ENCODE results near the gene TMCO4.

Gene TMCO4

DNA sequence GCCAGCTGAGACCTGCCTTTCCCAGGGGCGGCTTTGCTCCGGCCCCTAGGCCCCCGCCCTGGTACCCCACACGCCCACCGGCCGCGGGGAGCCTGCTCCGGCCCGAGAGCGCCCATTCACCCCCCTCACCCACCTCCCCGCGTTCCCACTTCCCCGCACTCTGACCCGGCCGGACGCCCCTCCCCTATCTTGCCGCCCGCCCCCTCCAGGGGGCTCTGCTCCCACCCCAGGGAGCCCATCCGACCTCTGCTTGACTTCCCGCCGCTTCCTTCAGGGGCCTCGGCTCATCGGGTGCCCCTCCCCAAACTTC lies 134.6 kb downstream of the TMCO4 start (continued):
- peak; percentile 35; the same call in 1 of the 2 replicates for TF ChIP-seq ZFHX2 (tag by site-specific recombination; conservative IDR thresholded peaks at IDR 0.05)
- TF ChIP-seq, protein P1, sequence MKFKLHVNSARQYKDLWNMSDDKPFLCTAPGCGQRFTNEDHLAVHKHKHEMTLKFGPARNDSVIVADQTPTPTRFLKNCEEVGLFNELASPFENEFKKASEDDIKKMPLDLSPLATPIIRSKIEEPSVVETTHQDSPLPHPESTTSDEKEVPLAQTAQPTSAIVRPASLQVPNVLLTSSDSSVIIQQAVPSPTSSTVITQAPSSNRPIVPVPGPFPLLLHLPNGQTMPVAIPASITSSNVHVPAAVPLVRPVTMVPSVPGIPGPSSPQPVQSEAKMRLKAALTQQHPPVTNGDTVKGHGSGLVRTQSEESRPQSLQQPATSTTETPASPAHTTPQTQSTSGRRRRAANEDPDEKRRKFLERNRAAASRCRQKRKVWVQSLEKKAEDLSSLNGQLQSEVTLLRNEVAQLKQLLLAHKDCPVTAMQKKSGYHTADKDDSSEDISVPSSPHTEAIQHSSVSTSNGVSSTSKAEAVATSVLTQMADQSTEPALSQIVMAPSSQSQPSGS (tag by site-specific recombination; IDR thresholded peaks at IDR 0.05; ENCODE audit: low read depth), result no peak
- no peak for TF ChIP-seq ZNF184 (tag by site-specific recombination; IDR thresholded peaks at IDR 0.05)
- TF ChIP-seq YY2 (tag by site-specific recombination; IDR thresholded peaks at IDR 0.05), result no peak
- no peak for TF ChIP-seq ZNF19 (tag by site-specific recombination; IDR thresholded peaks at IDR 0.05; ENCODE audit: low read depth)
- TF ChIP-seq, protein P2, sequence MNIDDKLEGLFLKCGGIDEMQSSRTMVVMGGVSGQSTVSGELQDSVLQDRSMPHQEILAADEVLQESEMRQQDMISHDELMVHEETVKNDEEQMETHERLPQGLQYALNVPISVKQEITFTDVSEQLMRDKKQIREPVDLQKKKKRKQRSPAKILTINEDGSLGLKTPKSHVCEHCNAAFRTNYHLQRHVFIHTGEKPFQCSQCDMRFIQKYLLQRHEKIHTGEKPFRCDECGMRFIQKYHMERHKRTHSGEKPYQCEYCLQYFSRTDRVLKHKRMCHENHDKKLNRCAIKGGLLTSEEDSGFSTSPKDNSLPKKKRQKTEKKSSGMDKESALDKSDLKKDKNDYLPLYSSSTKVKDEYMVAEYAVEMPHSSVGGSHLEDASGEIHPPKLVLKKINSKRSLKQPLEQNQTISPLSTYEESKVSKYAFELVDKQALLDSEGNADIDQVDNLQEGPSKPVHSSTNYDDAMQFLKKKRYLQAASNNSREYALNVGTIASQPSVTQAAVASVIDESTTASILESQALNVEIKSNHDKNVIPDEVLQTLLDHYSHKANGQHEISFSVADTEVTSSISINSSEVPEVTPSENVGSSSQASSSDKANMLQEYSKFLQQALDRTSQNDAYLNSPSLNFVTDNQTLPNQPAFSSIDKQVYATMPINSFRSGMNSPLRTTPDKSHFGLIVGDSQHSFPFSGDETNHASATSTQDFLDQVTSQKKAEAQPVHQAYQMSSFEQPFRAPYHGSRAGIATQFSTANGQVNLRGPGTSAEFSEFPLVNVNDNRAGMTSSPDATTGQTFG (tag by site-specific recombination; IDR thresholded peaks at IDR 0.05; ENCODE audit: borderline replicate concordance), result no peak
- peak; percentile 62; the same call in 1 of the 2 replicates for TF ChIP-seq GLIS2 (tag by site-specific recombination; IDR thresholded peaks at IDR 0.05)
- TF ChIP-seq ZBTB48 (tag by site-specific recombination; IDR thresholded peaks at IDR 0.05), result no peak; the same call in 1 of the 2 replicates
- no peak for TF ChIP-seq KLF1 (tag by site-specific recombination; IDR thresholded peaks at IDR 0.05)
- TF ChIP-seq ZNF473 (tag by site-specific recombination; IDR thresholded peaks at IDR 0.05), result no peak

DNA sequence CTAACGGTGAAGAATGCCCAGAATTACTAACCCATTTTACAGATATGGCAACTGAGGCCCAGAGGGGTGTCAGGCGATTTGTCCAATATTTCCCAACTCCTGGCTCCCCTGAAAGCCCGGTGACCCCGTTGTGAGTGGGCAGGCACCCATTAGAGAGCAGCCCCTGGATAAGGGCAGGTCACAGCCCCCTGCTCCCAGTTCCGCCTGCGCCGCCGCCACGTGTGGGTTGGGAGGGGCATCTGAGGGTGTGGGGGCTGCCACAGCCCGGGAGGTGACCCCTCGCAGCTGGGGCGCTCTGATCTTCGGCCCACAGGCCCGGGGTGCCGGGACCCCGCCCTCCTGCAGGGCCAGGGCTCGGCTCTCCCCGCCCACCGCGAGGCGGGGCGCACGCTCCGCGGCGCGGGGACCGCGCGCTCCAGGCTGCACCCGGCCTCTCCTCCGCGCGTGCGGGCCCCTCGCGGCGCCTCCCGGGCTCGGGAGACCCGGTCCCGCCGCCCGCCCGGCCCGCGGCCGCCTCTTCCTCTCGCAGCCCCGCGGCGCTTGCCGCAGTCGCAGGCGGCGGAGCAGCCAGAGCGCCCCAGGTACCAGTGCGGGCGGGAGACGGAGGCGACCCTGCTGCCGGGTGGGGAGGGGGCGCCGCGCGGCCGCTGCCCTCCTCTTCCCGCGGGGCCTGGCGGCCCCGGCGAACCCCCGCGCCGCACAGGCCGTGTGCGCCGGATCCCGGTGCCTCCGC lies 135.1 kb downstream of the TMCO4 start, which contains the start of gene HTR6:
Gene HTR6 (plus strand): TSS at position 423 of the 733 bp plus-strand sequence. CDS start 879 bp downstream, outside the sequence.
- no peaks in the 10 kb centered on the region for H3K4me1 ChIP-seq (ENCODE audit: control insufficient read depth, insufficient read depth, low read length)
- ChIA-PET POLR2A (no interaction called here), CTCF (interaction anchor here (0.9 to 6.0 kb wide), 3 partner anchors 11 to 51 kb away, joined by 4 to 140 read pairs (median 5); no protein-coding TSS in a partner anchor)
- H3K4me3 ChIP-seq (ENCODE audit: low read depth, low read length), result peak within 1 kb of the TSS; percentile 23
- peak within 1 kb of the TSS; percentile 47; the same call in 1 of the 2 replicates for H3K27ac ChIP-seq (ENCODE audit: extremely low read depth, low read depth, low read length)
- H3K36me3 ChIP-seq (ENCODE audit: control insufficient read depth in 2 of 2, insufficient read depth in 1 of 2, low read length in 2 of 2), result no peaks in the 10 kb centered on the region
- H3K9me3 ChIP-seq (ENCODE audit: control insufficient read depth, insufficient read depth, low read depth, low read length), result no peaks in the 10 kb centered on the region
- TF ChIP-seq KLF1 (tag by site-specific recombination; IDR thresholded peaks at IDR 0.05) (0 out of 2 replicates have a peak, but pooled peaks have one; percentile 20), ZFHX2 (tag by site-specific recombination; conservative IDR thresholded peaks at IDR 0.05) (peak; percentile 79), ZNF302 (tag by site-specific recombination; IDR thresholded peaks at IDR 0.05; ENCODE audit: low read depth) (no peak), ZNF560 (tag by site-specific recombination; IDR thresholded peaks at IDR 0.05; ENCODE audit: borderline replicate concordance) (no peak), GLIS2 (tag by site-specific recombination; IDR thresholded peaks at IDR 0.05) (peak; percentile 33; the same call in 1 of the 2 replicates), KLF9 (tag by site-specific recombination; IDR thresholded peaks at IDR 0.05; ENCODE audit: low read depth) (0 out of 2 replicates have a peak, but pooled peaks have one; percentile 37), ZBTB1 (tag by site-specific recombination; IDR thresholded peaks at IDR 0.05) (no peak), SP3 (tag by site-specific recombination; IDR thresholded peaks at IDR 0.05) (peak; percentile 32; the same call in 1 of the 2 replicates), ZBTB8A (tag by site-specific recombination; IDR thresholded peaks at IDR 0.05) (0 out of 2 replicates have a peak, but pooled peaks have one; percentile 11), ZIC2 (tag by site-specific recombination; IDR thresholded peaks at IDR 0.05) (peak; percentile 53), KLF8 (tag by site-specific recombination; IDR thresholded peaks at IDR 0.05) (peak; percentile 27; the same call in 1 of the 2 replicates)
- TF ChIP-seq, protein P3, sequence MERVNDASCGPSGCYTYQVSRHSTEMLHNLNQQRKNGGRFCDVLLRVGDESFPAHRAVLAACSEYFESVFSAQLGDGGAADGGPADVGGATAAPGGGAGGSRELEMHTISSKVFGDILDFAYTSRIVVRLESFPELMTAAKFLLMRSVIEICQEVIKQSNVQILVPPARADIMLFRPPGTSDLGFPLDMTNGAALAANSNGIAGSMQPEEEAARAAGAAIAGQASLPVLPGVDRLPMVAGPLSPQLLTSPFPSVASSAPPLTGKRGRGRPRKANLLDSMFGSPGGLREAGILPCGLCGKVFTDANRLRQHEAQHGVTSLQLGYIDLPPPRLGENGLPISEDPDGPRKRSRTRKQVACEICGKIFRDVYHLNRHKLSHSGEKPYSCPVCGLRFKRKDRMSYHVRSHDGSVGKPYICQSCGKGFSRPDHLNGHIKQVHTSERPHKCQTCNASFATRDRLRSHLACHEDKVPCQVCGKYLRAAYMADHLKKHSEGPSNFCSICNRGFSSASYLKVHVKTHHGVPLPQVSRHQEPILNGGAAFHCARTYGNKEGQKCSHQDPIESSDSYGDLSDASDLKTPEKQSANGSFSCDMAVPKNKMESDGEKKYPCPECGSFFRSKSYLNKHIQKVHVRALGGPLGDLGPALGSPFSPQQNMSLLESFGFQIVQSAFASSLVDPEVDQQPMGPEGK (tag by site-specific recombination; IDR thresholded peaks at IDR 0.05), result no peak
- TF ChIP-seq, protein P4, sequence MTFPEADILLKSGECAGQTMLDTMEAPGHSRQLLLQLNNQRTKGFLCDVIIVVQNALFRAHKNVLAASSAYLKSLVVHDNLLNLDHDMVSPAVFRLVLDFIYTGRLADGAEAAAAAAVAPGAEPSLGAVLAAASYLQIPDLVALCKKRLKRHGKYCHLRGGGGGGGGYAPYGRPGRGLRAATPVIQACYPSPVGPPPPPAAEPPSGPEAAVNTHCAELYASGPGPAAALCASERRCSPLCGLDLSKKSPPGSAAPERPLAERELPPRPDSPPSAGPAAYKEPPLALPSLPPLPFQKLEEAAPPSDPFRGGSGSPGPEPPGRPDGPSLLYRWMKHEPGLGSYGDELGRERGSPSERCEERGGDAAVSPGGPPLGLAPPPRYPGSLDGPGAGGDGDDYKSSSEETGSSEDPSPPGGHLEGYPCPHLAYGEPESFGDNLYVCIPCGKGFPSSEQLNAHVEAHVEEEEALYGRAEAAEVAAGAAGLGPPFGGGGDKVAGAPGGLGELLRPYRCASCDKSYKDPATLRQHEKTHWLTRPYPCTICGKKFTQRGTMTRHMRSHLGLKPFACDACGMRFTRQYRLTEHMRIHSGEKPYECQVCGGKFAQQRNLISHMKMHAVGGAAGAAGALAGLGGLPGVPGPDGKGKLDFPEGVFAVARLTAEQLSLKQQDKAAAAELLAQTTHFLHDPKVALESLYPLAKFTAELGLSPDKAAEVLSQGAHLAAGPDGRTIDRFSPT (tag by site-specific recombination; IDR thresholded peaks at IDR 0.05), result no peak
- TF ChIP-seq, protein P5, sequence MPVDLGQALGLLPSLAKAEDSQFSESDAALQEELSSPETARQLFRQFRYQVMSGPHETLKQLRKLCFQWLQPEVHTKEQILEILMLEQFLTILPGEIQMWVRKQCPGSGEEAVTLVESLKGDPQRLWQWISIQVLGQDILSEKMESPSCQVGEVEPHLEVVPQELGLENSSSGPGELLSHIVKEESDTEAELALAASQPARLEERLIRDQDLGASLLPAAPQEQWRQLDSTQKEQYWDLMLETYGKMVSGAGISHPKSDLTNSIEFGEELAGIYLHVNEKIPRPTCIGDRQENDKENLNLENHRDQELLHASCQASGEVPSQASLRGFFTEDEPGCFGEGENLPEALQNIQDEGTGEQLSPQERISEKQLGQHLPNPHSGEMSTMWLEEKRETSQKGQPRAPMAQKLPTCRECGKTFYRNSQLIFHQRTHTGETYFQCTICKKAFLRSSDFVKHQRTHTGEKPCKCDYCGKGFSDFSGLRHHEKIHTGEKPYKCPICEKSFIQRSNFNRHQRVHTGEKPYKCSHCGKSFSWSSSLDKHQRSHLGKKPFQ (tag by site-specific recombination; IDR thresholded peaks at IDR 0.05), result no peak
- TF ChIP-seq, protein P6, sequence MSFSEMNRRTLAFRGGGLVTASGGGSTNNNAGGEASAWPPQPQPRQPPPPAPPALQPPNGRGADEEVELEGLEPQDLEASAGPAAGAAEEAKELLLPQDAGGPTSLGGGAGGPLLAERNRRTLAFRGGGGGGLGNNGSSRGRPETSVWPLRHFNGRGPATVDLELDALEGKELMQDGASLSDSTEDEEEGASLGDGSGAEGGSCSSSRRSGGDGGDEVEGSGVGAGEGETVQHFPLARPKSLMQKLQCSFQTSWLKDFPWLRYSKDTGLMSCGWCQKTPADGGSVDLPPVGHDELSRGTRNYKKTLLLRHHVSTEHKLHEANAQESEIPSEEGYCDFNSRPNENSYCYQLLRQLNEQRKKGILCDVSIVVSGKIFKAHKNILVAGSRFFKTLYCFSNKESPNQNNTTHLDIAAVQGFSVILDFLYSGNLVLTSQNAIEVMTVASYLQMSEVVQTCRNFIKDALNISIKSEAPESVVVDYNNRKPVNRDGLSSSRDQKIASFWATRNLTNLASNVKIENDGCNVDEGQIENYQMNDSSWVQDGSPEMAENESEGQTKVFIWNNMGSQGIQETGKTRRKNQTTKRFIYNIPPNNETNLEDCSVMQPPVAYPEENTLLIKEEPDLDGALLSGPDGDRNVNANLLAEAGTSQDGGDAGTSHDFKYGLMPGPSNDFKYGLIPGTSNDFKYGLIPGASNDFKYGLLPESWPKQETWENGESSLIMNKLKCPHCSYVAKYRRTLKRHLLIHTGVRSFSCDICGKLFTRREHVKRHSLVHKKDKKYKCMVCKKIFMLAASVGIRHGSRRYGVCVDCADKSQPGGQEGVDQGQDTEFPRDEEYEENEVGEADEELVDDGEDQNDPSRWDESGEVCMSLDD (tag by site-specific recombination; IDR thresholded peaks at IDR 0.05), result no peak
